Measurements from ENCODE around the gene PMVK.

Gene PMVK

GRCh38 chr1:154951901-154952657, 15.6 kb upstream of the PMVK start:
- no peak for DNase-seq

GRCh38 chr1:154948079-154948478, 11.6 kb upstream of the PMVK start:
- DNase-seq, result no peak

- DNase-seq, result peak in 21 of 56 donors; percentile 9 to 69 (median 37)
Observed at GRCh38 chr1:154945962-154946850, 9.7 kb upstream of the PMVK start.

GRCh38 chr1:154945160-154945961, 8.8 kb upstream of the PMVK start:
- DNase-seq, result no peak

- no peak for DNase-seq
Observed at GRCh38 chr1:154944401-154945159, 8.1 kb upstream of the PMVK start.

GRCh38 chr1:154943649-154944400, 7.3 kb upstream of the PMVK start:
- peak in 7 of 56 donors; percentile 7 to 36 (median 17) for DNase-seq

GRCh38 chr1:154941333-154942013, 5.0 kb upstream of the PMVK start:
- DNase-seq, result peak in 12 of 56 donors; percentile 11 to 31 (median 20)

- DNase-seq, result peak in 5 of 56 donors; percentile 13 to 36 (median 23)
Observed at GRCh38 chr1:154940651-154941194, 4.2 kb upstream of the PMVK start.

- DNase-seq, result no peak
Observed at GRCh38 chr1:154940213-154940560, 3.7 kb upstream of the PMVK start.

GRCh38 chr1:154938604-154939399, 2.3 kb upstream of the PMVK start:
- no peak for DNase-seq

GRCh38 chr1:154937988-154938386, 1.5 kb upstream of the PMVK start:
- DNase-seq, result no peak

GRCh38 chr1:154937085-154937987, 817 bp upstream of the PMVK start:
- peak in 55 of 56 donors; percentile 59 to 99 (median 93) for DNase-seq

GRCh38 chr1:154935749-154936554, 567 bp downstream of the PMVK start:
- no peak for DNase-seq

GRCh38 chr1:154934358-154934948, 2.1 kb downstream of the PMVK start:
- no peak for DNase-seq

GRCh38 chr1:154931940-154932487, 4.5 kb downstream of the PMVK start:
- no peak for DNase-seq

GRCh38 chr1:154926201-154926600, 10.3 kb downstream of the PMVK start:
- DNase-seq, result no peak
